ENCODE results near the gene MAP3K10. TPM values are rescaled to one million over a fixed set of nuclear protein-coding genes. Genes with fewer than 3 reads are reported as not detected.
"Not testable (repeated sequence)": the region's sequence is repeated elsewhere in the genome, so short reads cannot be mapped to it uniquely, and the experiment has no call there.

The MAP3K10 gene
- polyA plus RNA-seq, 1 of the 3 experiments (the other 2 are of a cell fraction), result 10.7 TPM

DNA sequence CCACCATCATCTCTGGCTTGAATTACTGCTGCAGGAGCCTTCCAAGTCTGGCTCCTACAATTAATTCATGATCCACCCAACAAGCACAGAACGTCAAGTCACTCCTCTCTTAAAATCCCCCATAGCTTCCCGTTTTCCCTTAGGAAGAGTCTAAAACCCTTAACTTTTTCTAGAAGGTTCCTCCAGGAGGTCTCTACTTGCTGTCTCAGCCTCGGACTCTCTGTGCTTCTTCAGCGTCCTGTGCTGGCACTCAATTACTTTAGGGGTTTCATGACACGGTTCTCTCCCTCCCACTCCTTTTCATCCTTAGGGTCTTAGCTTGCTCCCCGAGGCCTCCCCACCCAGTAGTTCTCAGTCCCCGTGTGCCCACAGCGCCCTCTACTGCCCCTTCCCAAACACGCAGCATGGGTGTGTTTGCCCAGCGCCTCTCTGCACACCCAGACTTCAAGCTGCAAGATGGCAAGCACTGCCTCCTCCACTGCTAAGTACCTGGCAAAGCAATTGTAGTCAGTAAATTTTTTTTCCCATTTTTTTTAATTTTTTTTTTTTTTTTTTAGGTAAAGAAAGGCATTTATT lies 25.8 kb upstream of the MAP3K10 start (continued):
- TF ChIP-seq, protein P1, sequence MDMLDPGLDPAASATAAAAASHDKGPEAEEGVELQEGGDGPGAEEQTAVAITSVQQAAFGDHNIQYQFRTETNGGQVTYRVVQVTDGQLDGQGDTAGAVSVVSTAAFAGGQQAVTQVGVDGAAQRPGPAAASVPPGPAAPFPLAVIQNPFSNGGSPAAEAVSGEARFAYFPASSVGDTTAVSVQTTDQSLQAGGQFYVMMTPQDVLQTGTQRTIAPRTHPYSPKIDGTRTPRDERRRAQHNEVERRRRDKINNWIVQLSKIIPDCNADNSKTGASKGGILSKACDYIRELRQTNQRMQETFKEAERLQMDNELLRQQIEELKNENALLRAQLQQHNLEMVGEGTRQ (IDR thresholded peaks at IDR 0.05; ENCODE audit: borderline replicate concordance, low read depth, low read length), result no peak
- TF ChIP-seq, protein P2, sequence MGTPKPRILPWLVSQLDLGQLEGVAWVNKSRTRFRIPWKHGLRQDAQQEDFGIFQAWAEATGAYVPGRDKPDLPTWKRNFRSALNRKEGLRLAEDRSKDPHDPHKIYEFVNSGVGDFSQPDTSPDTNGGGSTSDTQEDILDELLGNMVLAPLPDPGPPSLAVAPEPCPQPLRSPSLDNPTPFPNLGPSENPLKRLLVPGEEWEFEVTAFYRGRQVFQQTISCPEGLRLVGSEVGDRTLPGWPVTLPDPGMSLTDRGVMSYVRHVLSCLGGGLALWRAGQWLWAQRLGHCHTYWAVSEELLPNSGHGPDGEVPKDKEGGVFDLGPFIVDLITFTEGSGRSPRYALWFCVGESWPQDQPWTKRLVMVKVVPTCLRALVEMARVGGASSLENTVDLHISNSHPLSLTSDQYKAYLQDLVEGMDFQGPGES (IDR thresholded peaks at IDR 0.05; ENCODE audit: low read depth, low read length), result no peak
- TF ChIP-seq, protein P3, sequence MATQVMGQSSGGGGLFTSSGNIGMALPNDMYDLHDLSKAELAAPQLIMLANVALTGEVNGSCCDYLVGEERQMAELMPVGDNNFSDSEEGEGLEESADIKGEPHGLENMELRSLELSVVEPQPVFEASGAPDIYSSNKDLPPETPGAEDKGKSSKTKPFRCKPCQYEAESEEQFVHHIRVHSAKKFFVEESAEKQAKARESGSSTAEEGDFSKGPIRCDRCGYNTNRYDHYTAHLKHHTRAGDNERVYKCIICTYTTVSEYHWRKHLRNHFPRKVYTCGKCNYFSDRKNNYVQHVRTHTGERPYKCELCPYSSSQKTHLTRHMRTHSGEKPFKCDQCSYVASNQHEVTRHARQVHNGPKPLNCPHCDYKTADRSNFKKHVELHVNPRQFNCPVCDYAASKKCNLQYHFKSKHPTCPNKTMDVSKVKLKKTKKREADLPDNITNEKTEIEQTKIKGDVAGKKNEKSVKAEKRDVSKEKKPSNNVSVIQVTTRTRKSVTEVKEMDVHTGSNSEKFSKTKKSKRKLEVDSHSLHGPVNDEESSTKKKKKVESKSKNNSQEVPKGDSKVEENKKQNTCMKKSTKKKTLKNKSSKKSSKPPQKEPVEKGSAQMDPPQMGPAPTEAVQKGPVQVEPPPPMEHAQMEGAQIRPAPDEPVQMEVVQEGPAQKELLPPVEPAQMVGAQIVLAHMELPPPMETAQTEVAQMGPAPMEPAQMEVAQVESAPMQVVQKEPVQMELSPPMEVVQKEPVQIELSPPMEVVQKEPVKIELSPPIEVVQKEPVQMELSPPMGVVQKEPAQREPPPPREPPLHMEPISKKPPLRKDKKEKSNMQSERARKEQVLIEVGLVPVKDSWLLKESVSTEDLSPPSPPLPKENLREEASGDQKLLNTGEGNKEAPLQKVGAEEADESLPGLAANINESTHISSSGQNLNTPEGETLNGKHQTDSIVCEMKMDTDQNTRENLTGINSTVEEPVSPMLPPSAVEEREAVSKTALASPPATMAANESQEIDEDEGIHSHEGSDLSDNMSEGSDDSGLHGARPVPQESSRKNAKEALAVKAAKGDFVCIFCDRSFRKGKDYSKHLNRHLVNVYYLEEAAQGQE (IDR thresholded peaks at IDR 0.05; ENCODE audit: low read depth, low read length), result no peak
- TF ChIP-seq SMC3 (IDR thresholded peaks at IDR 0.05; ENCODE audit: low read depth, low read length) (peak; percentile 43), EZH2phosphoT487 (IDR thresholded peaks at IDR 0.05; ENCODE audit: borderline replicate concordance, low read depth) (no peak)

DNA sequence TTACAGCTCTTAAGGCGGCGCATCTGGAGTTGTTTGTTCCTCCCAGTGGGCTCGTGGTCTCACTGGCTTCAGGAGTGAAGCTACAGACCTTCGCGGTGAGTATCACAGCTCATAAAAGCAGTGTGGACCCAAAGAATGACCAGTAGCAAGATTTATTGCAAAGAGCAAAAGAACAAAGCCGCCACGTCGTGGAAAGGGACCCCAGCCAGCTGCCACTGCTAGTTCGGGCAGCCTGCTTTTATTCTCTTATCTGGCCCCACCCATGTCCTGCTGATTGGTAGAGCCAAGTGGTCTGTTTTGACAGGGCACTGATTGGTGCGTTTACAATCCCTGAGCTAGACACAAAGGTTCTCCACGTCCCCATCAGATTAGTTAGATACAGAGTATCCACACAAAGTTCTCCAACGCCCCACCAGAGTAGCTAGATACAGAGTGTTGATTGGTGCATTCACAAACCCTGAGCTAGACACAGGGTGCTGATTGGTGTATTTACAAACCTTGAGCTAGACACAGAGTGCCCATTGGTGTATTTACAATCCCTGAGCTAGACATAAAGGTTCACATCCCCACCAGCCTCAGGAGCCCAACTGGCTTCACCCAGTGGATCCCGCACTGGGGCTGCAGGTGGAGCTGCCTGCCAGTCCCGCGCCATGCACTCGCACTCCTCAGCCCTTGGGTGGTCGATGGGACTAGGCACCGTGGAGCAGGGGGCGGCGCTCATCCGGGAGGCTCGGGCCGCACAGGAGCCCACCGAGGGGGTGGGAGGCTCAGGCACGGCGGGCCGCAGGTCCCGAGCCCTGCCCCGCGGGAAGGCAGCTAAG lies 21.5 kb upstream of the MAP3K10 start:
- H3K79me2 ChIP-seq (ENCODE audit: insufficient read depth); H3K27ac ChIP-seq (ENCODE audit: low read depth in 2 of 2, low read length in 1 of 2); POLR2A ChIA-PET; H3K4me1 ChIP-seq (ENCODE audit: control insufficient read depth in 1 of 2, insufficient read depth in 2 of 2, low read depth in 1 of 2, low read length in 1 of 2); H3K4me3 ChIP-seq (ENCODE audit: low read depth in 2 of 2, low read length in 1 of 2); H4K20me1 ChIP-seq (ENCODE audit: insufficient read depth); DNase-seq; H3K9me3 ChIP-seq; H3K36me3 ChIP-seq (replicated peaks in 1 of 2; ENCODE audit: control insufficient read depth in 1 of 2, insufficient read depth in 2 of 2, low read length in 1 of 2); H3K9me2 ChIP-seq; H2AFZ ChIP-seq (ENCODE audit: low read depth); H3K4me2 ChIP-seq; H3K9ac ChIP-seq; H3F3A ChIP-seq (replicated peaks; ENCODE audit: insufficient read depth); H3K27me3 ChIP-seq (ENCODE audit: insufficient read depth): not testable (repeated sequence)
- 68% methylated on average over 15 of the region's 30 CpGs for WGBS (ENCODE audit: low lambda C conversion rate)
- CTCF ChIA-PET, result interaction anchor here (1.6 kb wide), 1 partner anchor 29 kb away, joined by 3 read pairs; no protein-coding TSS in a partner anchor

DNA sequence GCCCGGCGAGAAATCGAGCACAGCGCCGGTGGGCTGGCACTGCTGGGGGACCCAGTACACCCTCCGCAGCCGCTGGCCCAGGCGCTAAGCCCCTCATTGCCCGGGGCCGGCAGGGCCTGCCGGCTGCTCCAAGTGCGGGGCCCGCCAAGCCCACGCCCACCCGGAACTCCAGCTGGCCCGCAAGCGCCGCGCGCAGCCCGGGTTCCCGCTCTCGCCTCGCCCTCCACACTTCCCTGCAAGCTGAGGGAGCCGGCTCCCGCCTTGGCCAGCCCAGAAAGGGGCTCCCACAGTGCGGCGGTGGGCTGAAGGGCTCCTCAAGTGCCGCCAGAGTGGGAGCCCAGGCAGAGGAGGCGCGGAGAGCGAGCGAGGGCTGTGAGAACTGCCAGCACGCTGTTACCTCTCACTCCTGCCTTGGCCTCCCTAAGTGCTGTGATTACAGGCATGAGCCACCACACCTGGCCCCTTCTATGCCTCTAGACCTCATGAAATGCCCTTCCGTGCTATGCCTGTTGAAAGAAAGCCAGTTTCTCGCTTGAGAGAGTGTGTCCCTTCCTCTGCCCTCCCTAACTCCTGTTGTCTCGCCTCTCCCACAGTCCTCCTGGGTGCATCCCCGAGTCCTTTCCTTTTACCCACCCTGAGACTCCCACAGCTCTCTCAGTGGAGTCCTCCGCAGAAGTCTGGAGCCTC lies 20.8 kb upstream of the MAP3K10 start:
- 90% methylated on average over 24 of the region's 39 CpGs for WGBS (ENCODE audit: low lambda C conversion rate)
- not testable (repeated sequence) for H3K4me2 ChIP-seq, H3K9ac ChIP-seq

DNA sequence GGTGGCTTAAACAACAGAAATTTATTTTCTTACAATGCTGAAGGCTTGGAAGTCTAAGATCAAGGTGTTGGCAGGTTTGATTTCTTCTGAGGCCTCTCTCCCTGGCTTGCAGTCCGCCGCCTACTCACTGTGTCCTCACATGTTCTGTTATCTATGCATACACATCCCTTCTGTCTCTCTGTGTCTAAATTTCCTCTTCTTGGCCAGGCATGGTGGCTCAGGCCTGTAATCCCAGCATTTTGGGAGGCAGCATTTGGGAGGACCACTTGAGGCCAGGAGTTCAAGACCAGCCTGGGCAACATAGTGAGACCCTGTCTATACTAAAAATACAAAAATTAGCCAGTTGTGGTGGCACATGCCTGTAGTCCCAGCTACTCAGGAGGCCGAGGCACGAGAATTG lies 19.9 kb upstream of the MAP3K10 start:
- H3K79me2 ChIP-seq (ENCODE audit: insufficient read depth); H3K4me2 ChIP-seq; H4K20me1 ChIP-seq (ENCODE audit: insufficient read depth); POLR2A ChIA-PET; H3K9ac ChIP-seq; H3K9me2 ChIP-seq; H3F3A ChIP-seq (replicated peaks; ENCODE audit: insufficient read depth); CTCF ChIA-PET; H2AFZ ChIP-seq (ENCODE audit: low read depth); H3K27ac ChIP-seq (ENCODE audit: low read depth in 2 of 2, low read length in 1 of 2); H3K4me3 ChIP-seq (ENCODE audit: low read depth in 2 of 2, low read length in 1 of 2); H3K27me3 ChIP-seq (ENCODE audit: insufficient read depth); H3K9me3 ChIP-seq; H3K4me1 ChIP-seq (ENCODE audit: control insufficient read depth in 1 of 2, insufficient read depth in 2 of 2, low read depth in 1 of 2, low read length in 1 of 2); DNase-seq; H3K36me3 ChIP-seq (replicated peaks in 1 of 2; ENCODE audit: control insufficient read depth in 1 of 2, insufficient read depth in 2 of 2, low read length in 1 of 2): not testable (repeated sequence)
- WGBS (ENCODE audit: low lambda C conversion rate), result 83% methylated on average over 4 of the region's 4 CpGs

More for the DNA sequence above, 20.8 kb upstream of the MAP3K10 start:
- H3F3A ChIP-seq (replicated peaks; ENCODE audit: insufficient read depth); H3K27me3 ChIP-seq (ENCODE audit: insufficient read depth); CTCF ChIA-PET; POLR2A ChIA-PET; DNase-seq; H3K9me3 ChIP-seq; H3K4me1 ChIP-seq (ENCODE audit: control insufficient read depth in 1 of 2, insufficient read depth in 2 of 2, low read depth in 1 of 2, low read length in 1 of 2); H3K4me3 ChIP-seq (ENCODE audit: low read depth in 2 of 2, low read length in 1 of 2); H2AFZ ChIP-seq (ENCODE audit: low read depth); H4K20me1 ChIP-seq (ENCODE audit: insufficient read depth); H3K79me2 ChIP-seq (ENCODE audit: insufficient read depth); H3K27ac ChIP-seq (ENCODE audit: low read depth in 2 of 2, low read length in 1 of 2); H3K9me2 ChIP-seq; H3K36me3 ChIP-seq (replicated peaks in 1 of 2; ENCODE audit: control insufficient read depth in 1 of 2, insufficient read depth in 2 of 2, low read length in 1 of 2): not testable (repeated sequence)

All from SK-N-SH (cell line).